ENCODE results near the gene PTGER1.

PTGER1 gene

GRCh38 chr19:14510311-14511228 lies 35.4 kb upstream of the PTGER1 start:
- no peak for TF ChIP-seq GATA2 (IDR thresholded peaks at IDR 0.05; ENCODE audit: low read depth, low read length)
- TF ChIP-seq GATA3 (IDR thresholded peaks at IDR 0.05; ENCODE audit: low read depth, low read length): no peak

DNA sequence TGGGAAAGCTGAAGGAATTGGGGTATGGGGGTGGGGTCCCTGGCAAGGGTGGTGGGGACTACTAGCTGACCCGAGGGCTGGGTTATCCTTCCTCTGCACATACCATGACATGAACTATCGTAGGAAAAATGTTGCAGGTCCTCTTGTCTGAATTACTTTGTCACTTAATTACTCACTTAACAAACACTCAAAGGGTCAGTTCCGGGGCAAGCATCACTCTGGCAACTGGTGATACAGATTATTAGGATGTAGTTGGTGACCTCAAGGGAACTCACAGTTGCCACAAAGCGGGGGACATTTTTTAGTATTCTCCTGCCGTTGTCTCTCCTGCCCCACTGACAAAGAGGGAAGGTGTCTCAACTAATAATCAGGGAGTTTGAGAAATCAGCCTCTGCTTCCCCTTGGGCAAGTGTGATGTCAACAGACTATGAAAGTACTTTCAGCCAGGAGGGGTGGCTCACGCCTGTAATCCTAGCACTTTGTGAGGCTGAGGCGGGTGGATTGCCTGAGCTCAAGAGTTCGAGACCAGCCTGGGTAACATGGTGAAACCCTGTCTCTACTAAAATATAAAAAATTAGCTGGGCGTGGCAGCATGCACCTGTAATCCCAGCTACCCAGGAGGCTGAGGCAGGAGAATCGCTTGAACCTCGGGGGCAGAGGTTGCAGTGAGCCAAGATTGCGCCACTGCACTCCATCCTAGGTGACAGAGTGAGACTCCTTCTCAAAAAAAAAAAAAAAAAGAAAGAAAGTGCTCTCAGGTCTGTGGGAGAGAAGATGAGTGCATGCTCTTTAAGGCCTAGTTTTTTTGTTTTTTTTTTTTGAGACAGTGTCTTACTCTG lies 32.8 kb upstream of the PTGER1 start:
- TF ChIP-seq GATA2 (IDR thresholded peaks at IDR 0.05; ENCODE audit: low read depth, low read length) (no peak), GATA3 (IDR thresholded peaks at IDR 0.05; ENCODE audit: low read depth, low read length) (no peak)

GRCh38 chr19:14505488-14506239 lies 30.5 kb upstream of the PTGER1 start:
- TF ChIP-seq GATA2 (IDR thresholded peaks at IDR 0.05; ENCODE audit: low read depth, low read length): no peak
- no peak for TF ChIP-seq GATA3 (IDR thresholded peaks at IDR 0.05; ENCODE audit: low read depth, low read length)

DNA sequence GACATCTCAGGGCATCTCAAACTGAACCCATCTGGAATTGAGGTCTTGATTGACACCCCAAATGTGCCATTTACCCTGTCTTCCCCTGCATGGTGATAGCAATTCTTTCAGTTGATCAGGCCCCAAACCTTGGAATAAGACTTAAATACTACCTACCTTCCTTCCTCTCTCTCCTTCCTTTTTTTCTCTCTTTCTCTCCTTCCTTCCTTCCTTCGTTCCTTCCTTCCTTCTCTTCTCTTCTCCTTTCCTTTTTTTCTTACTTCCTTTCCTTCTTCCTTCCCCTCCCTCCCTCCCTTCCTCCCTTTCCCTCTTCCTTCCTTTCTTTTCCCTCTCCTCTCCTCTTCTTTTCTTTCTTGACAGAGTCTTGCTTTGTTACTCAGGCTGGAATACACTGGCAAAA lies 28.1 kb upstream of the PTGER1 start:
- TF ChIP-seq GATA2 (IDR thresholded peaks at IDR 0.05; ENCODE audit: low read depth, low read length) (no peak), GATA3 (IDR thresholded peaks at IDR 0.05; ENCODE audit: low read depth, low read length) (no peak)

DNA sequence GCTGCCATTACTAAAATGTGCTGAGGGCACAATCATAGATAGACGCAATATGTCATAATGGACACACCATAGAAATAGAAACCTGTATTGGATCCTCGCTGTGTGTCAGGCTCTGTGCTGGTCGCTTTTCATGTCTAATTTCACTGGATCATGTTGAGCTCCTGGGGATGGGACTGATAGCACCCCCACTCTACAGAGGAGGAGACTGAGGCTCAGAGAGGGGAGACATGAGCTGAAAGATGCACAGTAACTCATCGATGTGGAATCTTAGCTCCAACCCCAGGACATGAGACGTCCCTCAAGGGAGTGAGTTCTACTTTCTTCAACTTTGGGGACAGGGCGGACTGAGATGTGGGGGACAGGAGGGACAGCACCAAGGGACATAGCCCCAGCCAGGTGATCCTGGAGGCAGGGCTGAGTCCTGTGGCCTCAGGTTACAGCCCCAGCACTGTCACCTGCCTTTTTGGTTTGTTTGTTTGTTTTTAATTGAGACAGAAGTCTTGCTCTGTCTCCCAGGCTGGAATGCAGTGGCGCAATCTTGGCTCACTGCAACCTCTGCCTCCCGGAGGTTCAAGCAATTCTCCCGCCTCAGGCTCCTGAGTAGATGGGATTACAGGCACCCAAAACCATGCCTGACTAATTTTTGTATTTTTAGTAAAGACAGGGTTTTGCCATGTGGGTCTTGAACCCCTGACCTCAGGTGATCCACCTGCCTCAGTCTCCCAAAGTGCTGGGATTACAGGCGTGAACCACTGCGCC lies 27.4 kb upstream of the PTGER1 start:
- TF ChIP-seq GATA2 (IDR thresholded peaks at IDR 0.05; ENCODE audit: low read depth, low read length): no peak
- TF ChIP-seq GATA3 (IDR thresholded peaks at IDR 0.05; ENCODE audit: low read depth, low read length): no peak

DNA sequence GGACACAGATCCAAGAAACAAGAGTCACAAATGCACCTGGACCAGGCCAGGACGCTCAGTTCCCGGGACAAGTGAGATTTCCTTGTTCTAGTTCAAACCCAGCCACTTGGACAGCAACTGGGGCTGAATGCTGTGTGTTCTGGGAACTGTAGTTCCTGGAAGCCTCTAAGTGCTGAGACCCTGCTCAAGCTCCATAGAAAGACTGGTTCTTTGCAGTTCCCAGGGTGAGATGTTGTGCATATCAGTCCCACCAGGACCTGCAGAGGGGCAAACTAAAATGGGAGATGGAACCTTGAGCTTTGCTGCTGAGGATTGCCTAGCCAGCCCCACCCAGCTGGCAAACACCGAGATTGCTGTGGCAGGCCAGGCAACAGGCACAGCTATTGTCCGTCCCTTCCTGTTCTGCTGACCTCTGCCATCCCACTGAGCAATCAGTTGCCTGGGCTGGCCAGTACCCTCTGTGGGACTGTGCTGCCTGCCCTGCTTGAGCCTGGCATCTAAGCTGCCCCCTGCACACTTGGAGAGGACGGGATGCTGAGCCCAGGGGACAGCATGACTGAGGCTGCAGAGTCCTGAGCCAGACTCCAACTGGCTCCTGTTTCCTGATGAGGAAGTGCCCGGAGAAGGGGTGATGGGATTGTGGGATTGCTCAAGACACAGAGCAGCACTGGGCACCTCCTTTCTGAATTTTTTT lies 22.2 kb upstream of the PTGER1 start:
- TF ChIP-seq GATA3 (IDR thresholded peaks at IDR 0.05; ENCODE audit: low read depth, low read length): no peak
- no peak for TF ChIP-seq GATA2 (IDR thresholded peaks at IDR 0.05; ENCODE audit: low read depth, low read length)

DNA sequence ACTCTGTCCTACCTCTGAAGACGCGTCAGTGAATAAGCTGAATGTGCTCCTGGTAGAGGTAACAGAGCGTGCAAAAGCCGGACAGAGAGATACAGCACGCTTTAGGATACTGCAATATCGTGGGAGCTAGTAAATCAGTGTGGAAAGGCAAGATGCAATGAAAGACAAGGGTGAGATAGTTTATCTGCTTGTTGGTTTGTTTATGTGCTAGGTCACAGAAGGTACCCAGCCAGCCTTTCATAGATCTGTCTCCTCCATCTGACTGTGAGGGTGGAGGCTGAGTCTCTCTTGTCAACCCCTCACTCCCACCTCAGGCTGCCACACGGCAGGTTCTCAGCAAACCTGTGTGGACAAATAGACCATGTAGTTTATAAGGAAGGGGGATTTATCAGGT lies 21.7 kb upstream of the PTGER1 start:
- TF ChIP-seq GATA2 (IDR thresholded peaks at IDR 0.05; ENCODE audit: low read depth, low read length) (no peak), GATA3 (IDR thresholded peaks at IDR 0.05; ENCODE audit: low read depth, low read length) (no peak)

- no peak for TF ChIP-seq GATA2 (IDR thresholded peaks at IDR 0.05; ENCODE audit: low read depth, low read length)
- no peak for TF ChIP-seq GATA3 (IDR thresholded peaks at IDR 0.05; ENCODE audit: low read depth, low read length)
Measured at GRCh38 chr19:14496029-14496833, 21.1 kb upstream of the PTGER1 start, which contains the start of gene GIPC1. Gene GIPC1 (minus strand): TSS chr19:14496127. CDS start chr19:14482976, 13,151 bp downstream.

GRCh38 chr19:14495672-14496028 lies 20.5 kb upstream of the PTGER1 start:
- no peak for TF ChIP-seq GATA3 (IDR thresholded peaks at IDR 0.05; ENCODE audit: low read depth, low read length)
- no peak for TF ChIP-seq GATA2 (IDR thresholded peaks at IDR 0.05; ENCODE audit: low read depth, low read length)

- TF ChIP-seq GATA3 (IDR thresholded peaks at IDR 0.05; ENCODE audit: low read depth, low read length): no peak
- TF ChIP-seq GATA2 (IDR thresholded peaks at IDR 0.05; ENCODE audit: low read depth, low read length): no peak
Measured at GRCh38 chr19:14494910-14495671, 19.9 kb upstream of the PTGER1 start.

- TF ChIP-seq GATA3 (IDR thresholded peaks at IDR 0.05; ENCODE audit: low read depth, low read length) (no peak), GATA2 (IDR thresholded peaks at IDR 0.05; ENCODE audit: low read depth, low read length) (no peak)
Measured at GRCh38 chr19:14494411-14494810, 19.3 kb upstream of the PTGER1 start.
